Activated naive CD8-positive, alpha-beta T cell treated with anti-CD3 and anti-CD28 coated beads, Interleukin-2, amount 10 ng/mL, durations not matched to agents 7 days and 5 days (primary cell): Measurements from ENCODE around the gene FOXE3. TPM values are rescaled to one million over a fixed set of nuclear protein-coding genes. Genes with fewer than 3 reads are reported as not detected.
"Not testable (repeated sequence)": the region's sequence is repeated elsewhere in the genome, so short reads cannot be mapped to it uniquely, and the experiment has no call there.

Experiments used
- ATAC-seq: fragments of 150-1000 bp; cut with Tn5 transposase; one replicate; pipeline ENCODE4 v1.10.0; 2021; ENCODE audit warnings: low read depth, moderate library complexity
- POLR2A ChIA-PET: fragments of 350-600 bp; sonication (Branson Sonifier 250); formaldehyde crosslinking; loops from one replicate; lab custom pipeline; 2021; ENCODE audit warnings: antibody characterized with exemption; lab: Charles Lee
- DNase-seq: peaks from one replicate; pipeline ENCODE4 v3.0.0; 2021
- H3K27ac Mint-ChIP-seq: one replicate; pipeline ENCODE4 v1.8.0; 2022; ENCODE audit warnings: mild to moderate bottlenecking, mixed read lengths
- H3K27me3 Mint-ChIP-seq: one replicate; pipeline ENCODE4 v1.8.0; 2022; ENCODE audit warnings: mild to moderate bottlenecking, moderate library complexity, mixed read lengths
- H3K36me3 Mint-ChIP-seq: one replicate; pipeline ENCODE4 v1.8.0; 2021; ENCODE audit warnings: mild to moderate bottlenecking, mixed read lengths
- H3K4me1 Mint-ChIP-seq: one replicate; pipeline ENCODE4 v1.8.0; 2021; ENCODE audit warnings: mixed read lengths
- H3K4me3 Mint-ChIP-seq: one replicate; pipeline ENCODE4 v1.8.0; 2022; ENCODE audit warnings: mild to moderate bottlenecking, moderate library complexity, mixed read lengths
- H3K9me3 Mint-ChIP-seq: one replicate; pipeline ENCODE4 v1.8.0; 2021; ENCODE audit warnings: mixed read lengths
- total RNA-seq, 2 experiments: library from RNA; stranded (reverse); gene quantifications; one replicate each; pipeline ENCODE4 v1.2.3, GENCODE V29; 2021

The FOXE3 gene
- total RNA-seq, 2 experiments from 2014 or later: not detected

DNA sequence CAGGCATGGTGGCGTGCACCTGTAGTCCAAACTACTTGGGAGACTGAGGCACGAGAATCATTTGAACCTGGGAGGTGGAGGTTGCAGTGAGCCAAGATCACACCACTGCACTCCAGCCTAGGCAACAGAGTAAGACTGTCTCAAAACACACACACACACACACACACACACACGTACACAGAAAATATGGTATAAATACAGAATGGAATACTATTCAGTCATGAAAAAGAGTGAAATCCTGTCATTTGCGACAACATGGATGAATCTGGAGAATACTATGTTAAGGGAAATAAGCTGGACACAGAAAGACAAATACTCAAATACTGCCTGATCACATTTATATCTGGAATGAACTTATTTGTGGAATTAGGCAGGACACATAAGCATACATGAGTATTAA, 40.2 kb downstream of the FOXE3 start:
- no peaks in the 10 kb centered on the region for H3K4me1 Mint-ChIP-seq
- H3K27me3 Mint-ChIP-seq: peaks cover 37% of the 10 kb centered on the region
- H3K27ac Mint-ChIP-seq: no peak overlapping the region
- no peak for DNase-seq
- H3K36me3 Mint-ChIP-seq: no peaks in the 10 kb centered on the region
- POLR2A ChIA-PET: no interaction called here
- H3K9me3 Mint-ChIP-seq: no peaks in the 10 kb centered on the region
- no peak overlapping the region for H3K4me3 Mint-ChIP-seq
- no peak for ATAC-seq

GRCh38 chr1:47457547-47457946, 41.5 kb downstream of the FOXE3 start:
- H3K27me3 Mint-ChIP-seq: peaks cover 37% of the 10 kb centered on the region
- H3K4me3 Mint-ChIP-seq, H3K4me1 Mint-ChIP-seq, H3K9me3 Mint-ChIP-seq, H3K36me3 Mint-ChIP-seq, DNase-seq, ATAC-seq, H3K27ac Mint-ChIP-seq, POLR2A ChIA-PET: not testable (repeated sequence)

- POLR2A ChIA-PET: no interaction called here
- peaks cover 49% of the 10 kb centered on the region for H3K27me3 Mint-ChIP-seq
- no peaks in the 10 kb centered on the region for H3K36me3 Mint-ChIP-seq
- H3K4me3 Mint-ChIP-seq: no peak overlapping the region
- no peaks in the 10 kb centered on the region for H3K4me1 Mint-ChIP-seq
- no peak overlapping the region for H3K27ac Mint-ChIP-seq
- ATAC-seq: no peak
- H3K9me3 Mint-ChIP-seq: no peaks in the 10 kb centered on the region
- DNase-seq: no peak
These were observed 43.2 kb downstream of the FOXE3 start for GRCh38 chr1:47459253-47459788.

DNA sequence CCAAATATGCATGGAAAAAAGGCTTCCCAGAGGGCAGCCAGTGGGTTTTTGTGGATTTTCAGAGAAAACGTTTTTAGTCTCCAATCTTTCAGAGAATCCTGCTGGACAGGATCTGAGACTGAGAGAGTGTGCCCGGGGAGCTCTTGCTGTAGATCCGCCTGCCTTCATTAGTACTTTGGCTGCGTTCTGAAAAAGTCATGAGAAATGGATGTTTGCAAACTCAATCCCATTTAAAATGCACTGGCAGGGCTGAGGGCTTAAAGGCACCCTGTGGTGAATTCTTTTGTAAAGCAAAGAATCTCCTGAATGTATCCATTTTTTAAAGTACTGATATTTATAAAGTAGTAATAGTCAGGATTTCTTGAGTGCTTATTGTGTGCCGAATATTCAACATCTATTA, 44.0 kb downstream of the FOXE3 start:
- Mint-ChIP-seq H3K36me3 (no peaks in the 10 kb centered on the region), H3K9me3 (no peaks in the 10 kb centered on the region), H3K27ac (no peak overlapping the region), H3K4me1 (no peaks in the 10 kb centered on the region), H3K4me3 (no peak overlapping the region), H3K27me3 (peaks cover 49% of the 10 kb centered on the region)
- ATAC-seq (no peak), DNase-seq (no peak)
- POLR2A ChIA-PET: no interaction called here

DNA sequence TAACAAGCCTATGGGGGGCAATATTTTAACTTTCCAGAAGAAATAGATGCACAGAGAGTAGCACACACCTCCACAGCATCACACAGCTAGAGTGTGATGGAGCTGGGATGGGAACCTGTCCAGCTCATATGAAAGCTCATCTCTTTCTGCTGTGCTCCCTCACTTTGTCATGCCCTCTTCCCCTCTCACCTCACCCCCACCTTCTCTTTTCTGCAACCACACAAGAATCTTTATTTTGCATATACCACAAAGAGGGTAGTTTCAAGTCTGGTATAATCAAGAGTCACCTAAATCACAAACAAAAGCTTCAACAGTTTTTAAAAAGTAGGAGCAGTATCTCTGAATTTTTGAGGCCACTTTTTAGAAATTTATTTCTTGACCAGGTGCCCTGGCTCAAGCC, 44.4 kb downstream of the FOXE3 start:
- no peaks in the 10 kb centered on the region for H3K9me3 Mint-ChIP-seq
- H3K36me3 Mint-ChIP-seq: no peaks in the 10 kb centered on the region
- ATAC-seq: no peak
- POLR2A ChIA-PET: no interaction called here
- H3K4me3 Mint-ChIP-seq: no peak overlapping the region
- H3K27me3 Mint-ChIP-seq: peaks cover 49% of the 10 kb centered on the region
- no peaks in the 10 kb centered on the region for H3K4me1 Mint-ChIP-seq
- DNase-seq: no peak
- H3K27ac Mint-ChIP-seq: no peak overlapping the region

GRCh38 chr1:47465605-47466004, 49.5 kb downstream of the FOXE3 start:
- ATAC-seq (no peak), DNase-seq (no peak)
- no peak overlapping the region for H3K27ac Mint-ChIP-seq
- H3K27me3 Mint-ChIP-seq: peaks cover 33% of the 10 kb centered on the region
- no peaks in the 10 kb centered on the region for H3K36me3 Mint-ChIP-seq
- no peaks in the 10 kb centered on the region for H3K4me1 Mint-ChIP-seq
- no peaks in the 10 kb centered on the region for H3K9me3 Mint-ChIP-seq
- no peak overlapping the region for H3K4me3 Mint-ChIP-seq
- POLR2A ChIA-PET: no interaction called here

Other genes with a start within 250 kb of the FOXE3 start
- gene PDZK1IP1, start 226.2 kb upstream of the FOXE3 start, total RNA-seq: not detected
- gene TAL1, start 184.1 kb upstream of the FOXE3 start, total RNA-seq: not detected
- 10 to 100 TPM; 32.4 to 33.1 TPM for gene STIL, start 102.1 kb upstream of the FOXE3 start, total RNA-seq
- 100 to 1,000 TPM in 1 of 2 experiments, 10 to 100 TPM in 1; 98.8 to 102 TPM for gene CMPK1, start 82.5 kb upstream of the FOXE3 start, total RNA-seq
- under 1 TPM; 0.50 to 0.71 TPM for gene FOXD2, start 21.8 kb downstream of the FOXE3 start, total RNA-seq